ENCODE data around the gene KLF16.

The KLF16 gene

DNA sequence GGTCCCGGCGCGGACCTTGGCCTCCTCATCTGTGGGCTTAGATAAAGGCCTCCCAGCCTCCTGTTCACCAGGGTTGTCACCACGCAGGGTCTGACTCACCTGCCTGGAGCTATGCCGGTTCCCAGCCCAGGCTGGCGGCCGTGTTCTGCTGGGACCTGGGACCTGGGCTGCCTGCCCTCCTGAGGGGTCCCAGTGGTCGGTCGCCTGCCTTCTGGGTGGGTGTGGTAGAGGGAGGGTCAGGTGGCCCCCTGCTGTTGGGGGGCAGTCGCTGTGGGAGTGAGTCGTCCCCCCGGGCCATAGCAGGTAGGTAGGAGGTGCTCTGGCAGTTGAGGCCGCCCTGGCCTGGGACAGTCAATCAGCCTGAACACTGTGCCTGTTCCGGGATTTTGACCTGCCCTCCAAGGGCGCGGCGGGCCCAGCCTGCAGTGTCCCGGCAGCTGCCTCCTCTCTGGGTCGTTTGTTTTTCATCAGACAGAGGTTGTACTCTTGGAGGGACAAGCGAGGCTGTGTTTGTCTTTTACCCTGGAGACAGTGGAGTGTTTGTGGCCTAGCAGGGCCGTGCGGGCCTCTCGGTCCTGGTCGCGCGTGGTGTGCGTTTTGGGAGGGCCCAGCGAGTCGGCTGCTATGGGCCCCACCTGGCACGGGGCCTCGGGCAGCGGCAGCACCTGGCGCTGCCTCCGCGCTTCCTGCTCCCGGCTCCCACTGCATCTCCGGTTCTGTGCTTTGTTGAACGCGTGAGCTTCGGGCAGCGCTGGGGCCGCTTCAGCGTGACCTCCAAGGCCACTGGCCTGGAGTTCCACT lies 44.4 kb upstream of the KLF16 start:
- in situ Hi-C loops (cut with MboI; ENCODE audit: low pct_unique_long_range_greater_than_20kb, low sequenced_read_pairs, unreplicated experiment), result no loop called here
- TF ChIP-seq, protein P1, sequence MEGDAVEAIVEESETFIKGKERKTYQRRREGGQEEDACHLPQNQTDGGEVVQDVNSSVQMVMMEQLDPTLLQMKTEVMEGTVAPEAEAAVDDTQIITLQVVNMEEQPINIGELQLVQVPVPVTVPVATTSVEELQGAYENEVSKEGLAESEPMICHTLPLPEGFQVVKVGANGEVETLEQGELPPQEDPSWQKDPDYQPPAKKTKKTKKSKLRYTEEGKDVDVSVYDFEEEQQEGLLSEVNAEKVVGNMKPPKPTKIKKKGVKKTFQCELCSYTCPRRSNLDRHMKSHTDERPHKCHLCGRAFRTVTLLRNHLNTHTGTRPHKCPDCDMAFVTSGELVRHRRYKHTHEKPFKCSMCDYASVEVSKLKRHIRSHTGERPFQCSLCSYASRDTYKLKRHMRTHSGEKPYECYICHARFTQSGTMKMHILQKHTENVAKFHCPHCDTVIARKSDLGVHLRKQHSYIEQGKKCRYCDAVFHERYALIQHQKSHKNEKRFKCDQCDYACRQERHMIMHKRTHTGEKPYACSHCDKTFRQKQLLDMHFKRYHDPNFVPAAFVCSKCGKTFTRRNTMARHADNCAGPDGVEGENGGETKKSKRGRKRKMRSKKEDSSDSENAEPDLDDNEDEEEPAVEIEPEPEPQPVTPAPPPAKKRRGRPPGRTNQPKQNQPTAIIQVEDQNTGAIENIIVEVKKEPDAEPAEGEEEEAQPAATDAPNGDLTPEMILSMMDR (IDR thresholded peaks at IDR 0.05; ENCODE audit: extremely low read depth, insufficient read depth, missing control alignments), result no peak
- no peak for DNase-seq (ENCODE audit: low spot score)

DNA sequence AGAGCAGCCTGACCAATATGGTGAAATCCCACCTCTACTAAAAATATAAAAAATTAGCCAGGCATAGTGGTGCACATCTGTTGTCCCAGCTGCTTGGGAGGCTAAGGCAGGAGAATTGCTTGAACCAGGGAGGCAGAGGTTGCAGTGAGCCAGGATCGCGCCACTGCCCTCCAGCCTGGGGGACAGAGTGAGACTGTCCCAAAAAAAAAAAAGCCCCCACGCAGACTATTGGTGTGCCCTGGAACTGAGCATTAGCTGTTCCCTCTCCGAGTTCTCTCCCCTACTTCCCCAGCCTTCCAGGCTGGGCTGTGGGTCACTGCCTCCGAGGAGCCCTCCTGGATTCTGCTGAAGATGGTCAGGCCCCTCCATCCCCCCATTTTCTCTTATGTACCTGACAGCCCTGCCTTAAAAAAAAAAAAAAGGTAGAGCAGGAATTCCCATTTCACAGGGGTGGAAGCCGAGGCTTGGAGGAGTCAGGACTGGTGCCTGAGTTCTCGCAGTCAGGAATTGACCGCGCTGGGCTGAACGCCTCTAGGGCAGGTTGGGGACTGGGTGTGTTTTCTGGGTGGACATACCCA lies 43.7 kb upstream of the KLF16 start:
- in situ Hi-C loops (cut with MboI; ENCODE audit: low pct_unique_long_range_greater_than_20kb, low sequenced_read_pairs, unreplicated experiment), result no loop called here
- DNase-seq (ENCODE audit: low spot score), result no peak
- TF ChIP-seq, protein P1 (IDR thresholded peaks at IDR 0.05; ENCODE audit: extremely low read depth, insufficient read depth, missing control alignments), result no peak

DNA sequence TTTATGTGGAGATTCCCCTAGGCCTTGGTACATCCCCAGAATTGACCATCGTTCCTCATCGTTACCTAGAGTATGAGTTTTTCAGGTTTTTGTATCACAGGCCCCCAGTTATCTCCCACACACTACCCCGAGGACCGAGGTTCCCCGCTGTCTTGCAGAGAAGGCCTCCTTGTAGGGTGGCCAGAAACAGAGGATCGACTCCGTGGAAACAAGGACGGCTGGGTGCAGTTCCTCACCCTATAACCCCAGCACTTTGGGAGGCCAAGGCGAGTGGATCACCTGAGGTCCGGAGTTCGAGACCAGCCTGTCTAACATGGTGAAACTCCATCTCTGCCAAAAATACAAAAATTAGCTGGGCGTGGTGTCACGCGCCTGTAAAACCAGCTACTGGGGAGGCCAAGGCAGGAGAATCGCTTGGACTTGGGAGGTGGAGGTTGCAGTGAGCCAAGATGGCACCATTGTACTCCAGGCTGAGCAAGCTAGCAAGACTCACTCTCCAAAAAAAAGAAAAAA lies 42.5 kb upstream of the KLF16 start:
- in situ Hi-C loops (cut with MboI; ENCODE audit: low pct_unique_long_range_greater_than_20kb, low sequenced_read_pairs, unreplicated experiment), result no loop called here
- TF ChIP-seq, protein P1 (IDR thresholded peaks at IDR 0.05; ENCODE audit: extremely low read depth, insufficient read depth, missing control alignments), result no peak
- DNase-seq (ENCODE audit: low spot score), result no peak

- TF ChIP-seq, protein P1 (IDR thresholded peaks at IDR 0.05; ENCODE audit: extremely low read depth, insufficient read depth, missing control alignments), result no peak
- DNase-seq (ENCODE audit: low spot score), result peak; percentile 97
- in situ Hi-C loops (cut with MboI; ENCODE audit: low pct_unique_long_range_greater_than_20kb, low sequenced_read_pairs, unreplicated experiment), result no loop called here
Measured at GRCh38 chr19:1905110-1905862, 41.9 kb upstream of the KLF16 start, which contains the start of the genes ADAT3 and SCAMP4. TSS of gene ADAT3 (plus strand) at chr19:1905399. CDS start at chr19:1912048, 6,649 bp downstream. TSS of gene SCAMP4 (plus strand) at chr19:1905399. CDS start at chr19:1915020, 9,621 bp downstream.

DNA sequence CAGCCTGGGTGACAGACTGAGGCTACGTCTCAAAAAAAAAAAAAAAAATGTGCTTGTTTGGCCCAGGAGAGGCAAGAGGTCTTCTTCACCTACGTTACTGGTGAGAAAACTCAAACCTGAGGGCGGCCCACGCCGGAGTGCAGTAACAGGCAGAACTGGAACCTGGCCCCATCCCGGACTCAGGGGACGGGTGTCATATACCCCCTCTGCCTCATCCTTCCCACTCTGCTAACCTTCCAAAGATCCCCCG lies 41.4 kb upstream of the KLF16 start:
- in situ Hi-C loops (cut with MboI; ENCODE audit: low pct_unique_long_range_greater_than_20kb, low sequenced_read_pairs, unreplicated experiment), result no loop called here
- TF ChIP-seq, protein P1 (IDR thresholded peaks at IDR 0.05; ENCODE audit: extremely low read depth, insufficient read depth, missing control alignments), result no peak
- no peak for DNase-seq (ENCODE audit: low spot score)

- no peak for DNase-seq (ENCODE audit: low spot score)
- in situ Hi-C loops (cut with MboI; ENCODE audit: low pct_unique_long_range_greater_than_20kb, low sequenced_read_pairs, unreplicated experiment), result no loop called here
- TF ChIP-seq, protein P1 (IDR thresholded peaks at IDR 0.05; ENCODE audit: extremely low read depth, insufficient read depth, missing control alignments), result no peak
Measured at GRCh38 chr19:1902923-1903322, 39.5 kb upstream of the KLF16 start.

Data from GM13977 (cell line).